HEK293 (cell line): ENCODE results near the gene MS4A10.

Experiments used
- CTCF ChIA-PET: fragments of 350-600 bp; formaldehyde crosslinking; extraction: SDS; loops from one replicate; lab custom pipeline; 2021; ENCODE audit warnings: antibody characterized with exemption; lab: Yijun Ruan, JAX
- POLR2A ChIA-PET: fragments of 300-600 bp; formaldehyde crosslinking; extraction: SDS; loops from one replicate; lab custom pipeline; 2020; ENCODE audit warnings: antibody characterized with exemption, inconsistent platforms; lab: Yijun Ruan, JAX
- H3K27ac ChIP-seq: fragments of 200-500 bp; sonication (Bioruptor generic); 2 replicates; pipeline ENCODE4 v1.5.1; 2014; ENCODE audit warnings: low read depth, low read length, control low read depth, inconsistent platforms; ENCODE audit errors: extremely low read depth
- H3K36me3 ChIP-seq, 2 experiments: fragments of 200-500 bp in 1 of 2; sonication (Bioruptor generic) in 1 of 2; 1 replicate in 1 of 2; 2 replicates in 1 of 2; pipeline ENCODE4 v1.5.1; 2014 to 2017; ENCODE audit warnings: inconsistent platforms in 2 of 2, low read length in 2 of 2; ENCODE audit not compliant: control insufficient read depth in 2 of 2, insufficient read depth in 1 of 2
- H3K4me1 ChIP-seq: fragments of 200-500 bp; sonication (Bioruptor generic); 2 replicates; pipeline ENCODE4 v1.5.1; 2014; ENCODE audit warnings: mild to moderate bottlenecking, low read length, inconsistent platforms; ENCODE audit not compliant: control insufficient read depth, insufficient read depth
- H3K4me3 ChIP-seq: 2 replicates; pipeline ENCODE4 v1.5.1; 2011; ENCODE audit warnings: low read depth, mild to moderate bottlenecking, control low read depth, low read length, moderate library complexity
- H3K9me3 ChIP-seq: fragments of 200-500 bp; sonication (Bioruptor generic); 2 replicates; pipeline ENCODE4 v1.5.1; 2014; ENCODE audit warnings: low read depth, low read length, inconsistent platforms; ENCODE audit not compliant: control insufficient read depth, insufficient read depth
- EGR2 ChIP-seq: fragments of 450-650 bp; formaldehyde crosslinking; IDR thresholded peaks from 2 replicates; pipeline ENCODE4 v1.5.1; 2016; ENCODE audit warnings: low read depth, missing biosample characterization, missing genetic modification characterization
- FEZF1 ChIP-seq: fragments of 450-650 bp; formaldehyde crosslinking; IDR thresholded peaks from 2 replicates; pipeline ENCODE4 v1.5.1; 2016; ENCODE audit warnings: missing biosample characterization, missing genetic modification characterization
- GLIS1 ChIP-seq: fragments of 450-650 bp; formaldehyde crosslinking; IDR thresholded peaks from 2 replicates; pipeline ENCODE4 v1.5.1; 2016; ENCODE audit warnings: missing biosample characterization, missing genetic modification characterization
- GLIS2 ChIP-seq: fragments of 450-650 bp; formaldehyde crosslinking; IDR thresholded peaks from 2 replicates; pipeline ENCODE4 v1.5.1; 2016; ENCODE audit warnings: missing biosample characterization, missing genetic modification characterization
- PATZ1 ChIP-seq: fragments of 450-650 bp; formaldehyde crosslinking; IDR thresholded peaks from 2 replicates; pipeline ENCODE4 v1.5.1; 2016; ENCODE audit warnings: missing biosample characterization, missing genetic modification characterization
- SCRT2 ChIP-seq: fragments of 450-650 bp; formaldehyde crosslinking; IDR thresholded peaks from 2 replicates; pipeline ENCODE4 v1.5.1; 2016; ENCODE audit warnings: missing biosample characterization, missing genetic modification characterization
- SP2 ChIP-seq: fragments of 450-650 bp; formaldehyde crosslinking; IDR thresholded peaks from 2 replicates; pipeline ENCODE4 v1.5.1; 2016; ENCODE audit warnings: missing biosample characterization, missing genetic modification characterization
- ZBTB17 ChIP-seq: fragments of 450-650 bp; formaldehyde crosslinking; IDR thresholded peaks from 2 replicates; pipeline ENCODE4 v1.5.1; 2016; ENCODE audit warnings: missing biosample characterization, missing genetic modification characterization
- ZBTB21 ChIP-seq: fragments of 450-650 bp; formaldehyde crosslinking; IDR thresholded peaks from 2 replicates; pipeline ENCODE4 v1.5.1; 2017; ENCODE audit warnings: missing biosample characterization, missing genetic modification characterization
- ZIC2 ChIP-seq: fragments of 450-650 bp; formaldehyde crosslinking; IDR thresholded peaks from 2 replicates; pipeline ENCODE4 v1.5.1; 2016; ENCODE audit warnings: missing biosample characterization, missing genetic modification characterization
- ZNF112 ChIP-seq: fragments of 450-650 bp; formaldehyde crosslinking; IDR thresholded peaks from 2 replicates; pipeline ENCODE4 v1.5.0; 2017; ENCODE audit warnings: missing biosample characterization, missing genetic modification characterization
- ZNF169 ChIP-seq: fragments of 450-650 bp; formaldehyde crosslinking; IDR thresholded peaks from 2 replicates; pipeline ENCODE4 v1.5.1; 2016; ENCODE audit warnings: missing biosample characterization, missing genetic modification characterization
- ZNF354C ChIP-seq: fragments of 450-650 bp; formaldehyde crosslinking; IDR thresholded peaks from 2 replicates; pipeline ENCODE4 v1.5.1; 2016; ENCODE audit warnings: missing biosample characterization, missing genetic modification characterization, low read depth, borderline replicate concordance
- ZNF366 ChIP-seq: fragments of 450-650 bp; formaldehyde crosslinking; conservative IDR thresholded peaks from 2 replicates; pipeline ENCODE4 v1.5.1; 2016; ENCODE audit warnings: missing biosample characterization, missing genetic modification characterization
- ZNF398 ChIP-seq: fragments of 450-650 bp; formaldehyde crosslinking; IDR thresholded peaks from 2 replicates; pipeline ENCODE4 v1.5.1; 2017; ENCODE audit warnings: missing biosample characterization, missing genetic modification characterization
- ZNF501 ChIP-seq: fragments of 450-650 bp; formaldehyde crosslinking; IDR thresholded peaks from 2 replicates; pipeline ENCODE4 v1.5.1; 2016; ENCODE audit warnings: missing biosample characterization, missing genetic modification characterization
- ZNF521 ChIP-seq: fragments of 450-650 bp; formaldehyde crosslinking; IDR thresholded peaks from 2 replicates; pipeline ENCODE4 v1.5.1; 2017; ENCODE audit warnings: missing biosample characterization, mild to moderate bottlenecking, missing genetic modification characterization
- ZNF548 ChIP-seq: fragments of 450-650 bp; formaldehyde crosslinking; IDR thresholded peaks from 2 replicates; pipeline ENCODE4 v1.5.1; 2016; ENCODE audit warnings: missing biosample characterization, missing genetic modification characterization
- ZNF600 ChIP-seq: fragments of 450-650 bp; formaldehyde crosslinking; IDR thresholded peaks from 2 replicates; pipeline ENCODE4 v1.5.1; 2016; ENCODE audit warnings: missing biosample characterization, missing genetic modification characterization
- ZNF626 ChIP-seq: fragments of 450-650 bp; sonication (Bioruptor Pico); formaldehyde crosslinking; IDR thresholded peaks from 2 replicates; pipeline ENCODE4 v1.5.1; 2018; ENCODE audit warnings: missing biosample characterization, missing genetic modification characterization, inconsistent platforms
- ZNF660 ChIP-seq: fragments of 450-650 bp; IDR thresholded peaks from 2 replicates; pipeline ENCODE4 v1.5.1; 2018; ENCODE audit warnings: missing biosample characterization, mild to moderate bottlenecking, missing genetic modification characterization
- ZNF692 ChIP-seq: fragments of 450-650 bp; formaldehyde crosslinking; IDR thresholded peaks from 2 replicates; pipeline ENCODE4 v1.5.1; 2016; ENCODE audit warnings: missing biosample characterization, missing genetic modification characterization
- ZNF791 ChIP-seq: fragments of 450-650 bp; formaldehyde crosslinking; IDR thresholded peaks from 2 replicates; pipeline ENCODE4 v1.5.1; 2016; ENCODE audit warnings: missing biosample characterization, missing genetic modification characterization
- TF ChIP-seq, protein P1 (sequence below): fragments of 450-650 bp; formaldehyde crosslinking; IDR thresholded peaks from 2 replicates; pipeline ENCODE4 v1.5.0; 2017; ENCODE audit warnings: missing biosample characterization, missing genetic modification characterization, borderline replicate concordance

MS4A10 gene

DNA sequence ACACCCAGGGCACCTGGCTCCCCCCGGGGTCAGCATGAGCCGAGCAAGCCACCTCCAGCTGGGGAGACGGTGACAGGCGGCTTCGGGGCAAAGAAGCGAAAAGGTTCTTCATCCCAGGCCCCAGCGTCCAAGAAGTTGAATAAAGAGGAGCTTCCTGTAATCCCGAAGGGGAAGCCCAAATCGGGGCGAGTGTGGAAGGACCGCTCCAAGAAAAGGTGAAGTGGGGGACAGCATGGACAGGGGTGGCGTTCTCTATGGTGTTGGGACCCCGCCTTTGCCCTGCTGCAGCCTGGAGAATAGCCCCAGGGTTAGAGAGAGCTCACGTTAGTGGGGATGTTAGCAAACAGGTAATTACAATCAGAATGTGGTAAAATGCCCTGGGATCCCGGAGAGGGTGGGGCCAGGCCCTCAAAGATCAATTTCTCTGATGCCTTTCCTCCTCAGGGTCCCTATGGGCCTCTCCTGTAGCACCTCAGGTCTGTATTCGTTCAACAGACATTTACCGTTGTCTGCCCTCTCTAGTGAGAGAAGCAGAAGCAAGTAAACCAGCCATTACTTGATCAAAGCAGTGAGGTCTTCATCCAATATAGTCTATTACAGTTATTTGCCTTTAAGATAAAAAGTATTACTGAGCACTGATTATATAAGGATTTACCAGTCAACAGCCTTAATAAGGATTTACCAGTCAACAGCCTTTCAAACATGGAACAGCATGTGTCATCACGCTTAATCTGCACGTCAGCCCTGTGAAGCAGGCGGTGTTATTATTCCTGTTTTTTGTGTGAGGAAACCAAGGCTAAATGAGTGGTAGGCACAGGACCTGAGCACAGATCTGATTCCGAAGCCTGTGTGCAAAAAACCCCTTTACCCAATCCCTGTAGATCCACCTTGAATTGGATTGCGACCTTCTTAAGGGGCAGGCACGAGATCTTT, 57.8 kb downstream of the MS4A10 start:
- no peaks in the 10 kb centered on the region for H3K9me3 ChIP-seq
- peak overlapping the region; percentile 44; the same call in 1 of the 2 replicates for H3K27ac ChIP-seq
- POLR2A ChIA-PET: no interaction called here
- peak overlapping the region; percentile 88 for H3K4me3 ChIP-seq
- CTCF ChIA-PET: interaction anchor here (0.7 to 3.7 kb wide), 4 partner anchors 11 to 314 kb away, joined by 3 to 17 read pairs (median 6); no protein-coding TSS in a partner anchor
- H3K36me3 ChIP-seq: peaks cover 0 to 20% of the 10 kb centered on the region in 2 experiments; a peak in 1 of 3 replicates
- no peak for TF ChIP-seq ZNF366 (tag by site-specific recombination)
- peak; percentile 17; the same call in 1 of the 2 replicates for TF ChIP-seq ZBTB17 (tag by site-specific recombination)
- TF ChIP-seq, all 188 proteins: peak for 1
- H3K4me1 ChIP-seq: no peaks in the 10 kb centered on the region

DNA sequence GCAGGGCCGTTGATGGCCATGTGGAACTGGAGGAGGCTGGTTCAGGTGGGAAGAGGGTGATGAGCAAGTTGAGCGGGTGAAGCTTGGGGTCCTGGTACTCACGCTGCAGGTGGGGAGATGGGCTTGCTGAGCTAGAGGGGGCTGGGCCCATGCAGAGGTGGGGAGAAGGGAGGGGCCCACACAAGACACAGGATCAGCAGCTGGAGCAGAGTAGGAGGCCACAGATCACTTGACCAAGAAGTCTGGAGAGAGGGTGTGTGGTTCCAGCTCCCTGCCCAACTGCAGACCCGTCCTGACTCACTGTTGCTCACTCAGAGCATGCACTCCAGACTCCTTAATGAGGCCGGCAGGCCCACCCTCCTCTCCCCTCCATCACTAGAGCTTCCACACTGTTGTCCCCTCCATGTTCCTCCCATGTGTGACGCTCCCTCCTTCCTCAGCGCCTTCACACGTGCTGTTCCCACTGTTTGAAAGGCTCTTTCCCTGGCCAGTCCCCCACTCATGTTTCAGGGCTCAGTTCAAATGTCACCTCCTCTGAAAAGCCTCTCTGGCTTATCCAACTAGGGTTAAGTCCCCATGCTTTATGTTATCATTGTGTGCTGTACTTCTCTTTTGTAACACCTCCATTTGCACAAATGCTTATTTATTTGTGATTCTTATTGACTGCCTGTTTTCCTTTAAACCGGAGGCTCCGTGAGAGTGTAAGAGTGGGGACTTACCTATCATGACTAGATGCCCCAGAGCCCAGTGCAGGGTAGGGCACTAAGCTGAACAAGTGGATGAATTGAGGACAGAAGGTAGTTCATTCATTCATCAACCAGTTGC, 59.1 kb downstream of the MS4A10 start:
- Histone ChIP-seq H3K27ac (no peak overlapping the region), H3K36me3 (peaks cover 0 to 33% of the 10 kb centered on the region in 2 experiments; a peak in 1 of 3 replicates), H3K4me1 (no peaks in the 10 kb centered on the region), H3K4me3 (peak overlapping the region; percentile 88), H3K9me3 (no peaks in the 10 kb centered on the region)
- ChIA-PET POLR2A (no interaction called here), CTCF (interaction anchor here (0.7 to 3.7 kb wide), 7 partner anchors 13 to 343 kb away, joined by 3 to 17 read pairs (median 3); no protein-coding TSS in a partner anchor)
- TF ChIP-seq, protein P1, sequence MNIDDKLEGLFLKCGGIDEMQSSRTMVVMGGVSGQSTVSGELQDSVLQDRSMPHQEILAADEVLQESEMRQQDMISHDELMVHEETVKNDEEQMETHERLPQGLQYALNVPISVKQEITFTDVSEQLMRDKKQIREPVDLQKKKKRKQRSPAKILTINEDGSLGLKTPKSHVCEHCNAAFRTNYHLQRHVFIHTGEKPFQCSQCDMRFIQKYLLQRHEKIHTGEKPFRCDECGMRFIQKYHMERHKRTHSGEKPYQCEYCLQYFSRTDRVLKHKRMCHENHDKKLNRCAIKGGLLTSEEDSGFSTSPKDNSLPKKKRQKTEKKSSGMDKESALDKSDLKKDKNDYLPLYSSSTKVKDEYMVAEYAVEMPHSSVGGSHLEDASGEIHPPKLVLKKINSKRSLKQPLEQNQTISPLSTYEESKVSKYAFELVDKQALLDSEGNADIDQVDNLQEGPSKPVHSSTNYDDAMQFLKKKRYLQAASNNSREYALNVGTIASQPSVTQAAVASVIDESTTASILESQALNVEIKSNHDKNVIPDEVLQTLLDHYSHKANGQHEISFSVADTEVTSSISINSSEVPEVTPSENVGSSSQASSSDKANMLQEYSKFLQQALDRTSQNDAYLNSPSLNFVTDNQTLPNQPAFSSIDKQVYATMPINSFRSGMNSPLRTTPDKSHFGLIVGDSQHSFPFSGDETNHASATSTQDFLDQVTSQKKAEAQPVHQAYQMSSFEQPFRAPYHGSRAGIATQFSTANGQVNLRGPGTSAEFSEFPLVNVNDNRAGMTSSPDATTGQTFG: no peak
- TF ChIP-seq GLIS2 (tag by site-specific recombination): peak; percentile 45
- TF ChIP-seq ZIC2: 0 out of 2 replicates have a peak, but pooled peaks have one; percentile 12
- TF ChIP-seq ZNF112 (tag by site-specific recombination): no peak
- peak; percentile 72 for TF ChIP-seq ZNF398
- TF ChIP-seq SCRT2: 0 out of 2 replicates have a peak, but pooled peaks have one; percentile 44
- no peak for TF ChIP-seq ZNF791 (tag by site-specific recombination)
- no peak for TF ChIP-seq ZNF501 (tag by site-specific recombination)
- 0 out of 2 replicates have a peak, but pooled peaks have one; percentile 36 for TF ChIP-seq ZNF600
- TF ChIP-seq PATZ1 (tag by site-specific recombination): 0 out of 2 replicates have a peak, but pooled peaks have one; percentile 20
- no peak for TF ChIP-seq ZNF660 (tag by site-specific recombination)
- TF ChIP-seq ZNF169 (tag by site-specific recombination): no peak
- TF ChIP-seq ZBTB21 (tag by site-specific recombination): no peak
- no peak for TF ChIP-seq ZNF626 (tag by site-specific recombination)
- TF ChIP-seq GLIS1: peak; percentile 56
- TF ChIP-seq ZNF354C (tag by site-specific recombination): no peak
- peak; percentile 54; the same call in 1 of the 2 replicates for TF ChIP-seq EGR2 (tag by site-specific recombination)
- no peak for TF ChIP-seq FEZF1 (tag by site-specific recombination)
- no peak for TF ChIP-seq ZNF521 (tag by site-specific recombination)
- peak; percentile 85 for TF ChIP-seq ZNF692 (tag by site-specific recombination)
- no peak for TF ChIP-seq ZNF548 (tag by site-specific recombination)
- peak; percentile 20; the same call in 1 of the 2 replicates for TF ChIP-seq SP2 (tag by site-specific recombination)
